CD4-positive, alpha-beta T cell (primary cell): ENCODE results near the gene HSD17B12. TPM values are rescaled to one million over a fixed set of nuclear protein-coding genes. Genes with fewer than 3 reads are reported as not detected.

ENCODE experiments used
- ATAC-seq: fragments of 200-7000 bp; cut with Tn5 transposase; one replicate; pipeline ENCODE4 v1.10.0; 2022; ENCODE audit warnings: mild to moderate bottlenecking; ENCODE audit not compliant: poor library complexity
- CTCF ChIA-PET: fragments of 350-600 bp; sonication (Branson Sonifier 250); formaldehyde crosslinking; loops from one replicate; lab custom pipeline; 2021; ENCODE audit warnings: antibody characterized with exemption, inconsistent platforms; lab: Charles Lee
- POLR2A ChIA-PET: fragments of 350-600 bp; sonication (Branson Sonifier 250); formaldehyde crosslinking; loops from one replicate; lab custom pipeline; 2021; ENCODE audit warnings: antibody characterized with exemption, inconsistent platforms; lab: Charles Lee
- DNase-seq, 14 experiments: peaks; one replicate each; pipeline ENCODE4 v3.0.0-alpha.2; 2013 to 2020; ENCODE audit warnings: mixed read lengths in 2 of 14
- H3K27ac ChIP-seq, 2 donors: one replicate each; pipeline versions ENCODE4 v1.5.1 to v1.7.0; 2013; ENCODE audit warnings: low read length in 2 of 2, low read depth in 1 of 2, mild to moderate bottlenecking in 1 of 2
- H3K27me3 ChIP-seq, 2 experiments: 1 replicate in 1 of 2; 2 replicates in 1 of 2; pipeline versions ENCODE4 v1.6.1 to v1.7.0; 2013; ENCODE audit warnings: low read length in 2 of 2, control low read depth in 1 of 2, mild to moderate bottlenecking in 1 of 2, moderate library complexity in 1 of 2; ENCODE audit not compliant: insufficient read depth in 2 of 2, control insufficient read depth in 1 of 2
- H3K36me3 ChIP-seq: one replicate; pipeline ENCODE4 v1.6.1; 2013; ENCODE audit warnings: low read length, control low read depth; ENCODE audit not compliant: insufficient read depth
- H3K4me1 ChIP-seq: one replicate; pipeline ENCODE4 v1.6.1; 2013; ENCODE audit warnings: low read length, control low read depth; ENCODE audit not compliant: insufficient read depth
- H3K4me3 ChIP-seq: one replicate; pipeline ENCODE4 v1.5.1; 2013; ENCODE audit warnings: mild to moderate bottlenecking, low read length, moderate library complexity
- H3K9me3 ChIP-seq, 2 experiments: 1 replicate in 1 of 2; 2 replicates in 1 of 2; pipeline versions ENCODE4 v1.6.1 to v1.7.0; 2013; ENCODE audit warnings: low read length in 2 of 2, mild to moderate bottlenecking in 2 of 2, control low read depth in 1 of 2, moderate library complexity in 1 of 2; ENCODE audit not compliant: control insufficient read depth in 1 of 2, insufficient read depth in 1 of 2
- H3K27ac Mint-ChIP-seq: one replicate; pipeline ENCODE4 v1.8.0; 2020; ENCODE audit warnings: mixed read lengths
- H3K27me3 Mint-ChIP-seq: one replicate; pipeline ENCODE4 v1.8.0; 2021; ENCODE audit warnings: mixed read lengths
- H3K36me3 Mint-ChIP-seq: one replicate; pipeline ENCODE4 v1.8.0; 2021; ENCODE audit warnings: low read depth, mixed read lengths
- H3K4me1 Mint-ChIP-seq: one replicate; pipeline ENCODE4 v1.8.0; 2021; ENCODE audit warnings: low read depth, mixed read lengths
- H3K4me3 Mint-ChIP-seq: one replicate; pipeline ENCODE4 v1.8.0; 2020; ENCODE audit warnings: mild to moderate bottlenecking, mixed read lengths
- H3K9me3 Mint-ChIP-seq: one replicate; pipeline ENCODE4 v1.8.0; 2020; ENCODE audit warnings: mixed read lengths
- CTCF ChIP-seq: fragments of 200-600 bp; IDR thresholded peaks from one replicate; pipeline ENCODE4 v1.8.0; 2022; ENCODE audit warnings: antibody characterized with exemption, mild to moderate bottlenecking
- intact Hi-C, 2 experiments: fragments of 100-400 bp; cut with DNase I in 1 of 2; cut with micrococcal nuclease in 1 of 2; formaldehyde crosslinking; loops; one replicate each; pipeline versions ENCODE4 v1.15.1 to v1.9.0; 2023 to 2025; cut with DNase I, micrococcal nuclease
- total RNA-seq, 174 experiments: library from RNA in 2 of 174; stranded (reverse) in 2 of 174; gene quantifications; one replicate each; pipeline ENCODE4 v1.2.3 and lab custom pipeline; 2021 to 2026

HSD17B12 gene
- total RNA-seq, 2 experiments from 2014 or later, result 16.1 to 16.3 TPM

GRCh38 chr11:43708776-43709175, 28.2 kb downstream of the HSD17B12 start:
- H3K36me3 Mint-ChIP-seq, result peaks cover 30% of the 10 kb centered on the region
- Histone ChIP-seq H3K27ac (no peak overlapping the region), H3K9me3 (no peaks in the 10 kb centered on the region), H3K27me3 (no peaks in the 10 kb centered on the region), H3K36me3 (no peaks in the 10 kb centered on the region), H3K4me3 (no peak overlapping the region), H3K4me1 (no peaks in the 10 kb centered on the region)
- intact Hi-C loops, result no loop called here
- DNase-seq (peak in 1 of 14 experiments; percentile 15), ATAC-seq (no peak)
- ChIA-PET POLR2A (no interaction called here), CTCF (no interaction called here)
- H3K4me3 Mint-ChIP-seq, result no peak overlapping the region
- H3K4me1 Mint-ChIP-seq, result peaks cover 18% of the 10 kb centered on the region
- no peak overlapping the region for H3K27ac Mint-ChIP-seq
- TF ChIP-seq CTCF, result no peak
- peaks cover 4% of the 10 kb centered on the region for H3K9me3 Mint-ChIP-seq
- H3K27me3 Mint-ChIP-seq, result no peaks in the 10 kb centered on the region

DNA sequence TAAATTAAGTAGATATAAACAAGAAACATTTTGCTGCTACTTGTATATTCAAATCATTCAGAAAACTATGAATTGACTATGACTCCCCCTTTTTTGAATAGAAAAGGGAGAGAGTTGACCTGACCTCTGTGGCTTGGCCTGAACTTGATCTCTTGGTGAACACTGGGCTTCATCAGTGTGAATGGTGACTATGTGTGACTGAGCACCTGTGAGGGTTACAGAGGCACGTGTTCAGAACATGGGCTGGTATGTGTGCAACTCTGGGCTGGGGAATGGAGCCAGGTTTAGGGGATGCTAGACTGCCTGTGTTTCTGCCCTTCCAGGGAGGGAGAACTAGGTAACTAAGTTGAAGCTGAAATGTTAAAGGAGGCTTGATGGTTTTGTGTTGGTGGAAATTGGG, 29.2 kb downstream of the HSD17B12 start:
- H3K27ac Mint-ChIP-seq, result no peak overlapping the region
- no peak for TF ChIP-seq CTCF
- ATAC-seq, result no peak
- H3K27me3 Mint-ChIP-seq, result no peaks in the 10 kb centered on the region
- peaks cover 27% of the 10 kb centered on the region for H3K36me3 Mint-ChIP-seq
- CTCF ChIA-PET, result no interaction called here
- H3K4me3 ChIP-seq, result no peak overlapping the region
- no peak overlapping the region for H3K27ac ChIP-seq
- H3K4me1 ChIP-seq, result no peaks in the 10 kb centered on the region
- H3K4me3 Mint-ChIP-seq, result no peak overlapping the region
- DNase-seq, result no peak
- H3K4me1 Mint-ChIP-seq, result peaks cover 13% of the 10 kb centered on the region
- intact Hi-C loops, result no loop called here
- H3K27me3 ChIP-seq, result no peaks in the 10 kb centered on the region
- H3K36me3 ChIP-seq, result no peaks in the 10 kb centered on the region
- no peaks in the 10 kb centered on the region for H3K9me3 ChIP-seq
- POLR2A ChIA-PET, result no interaction called here
- peaks cover 4% of the 10 kb centered on the region for H3K9me3 Mint-ChIP-seq

DNA sequence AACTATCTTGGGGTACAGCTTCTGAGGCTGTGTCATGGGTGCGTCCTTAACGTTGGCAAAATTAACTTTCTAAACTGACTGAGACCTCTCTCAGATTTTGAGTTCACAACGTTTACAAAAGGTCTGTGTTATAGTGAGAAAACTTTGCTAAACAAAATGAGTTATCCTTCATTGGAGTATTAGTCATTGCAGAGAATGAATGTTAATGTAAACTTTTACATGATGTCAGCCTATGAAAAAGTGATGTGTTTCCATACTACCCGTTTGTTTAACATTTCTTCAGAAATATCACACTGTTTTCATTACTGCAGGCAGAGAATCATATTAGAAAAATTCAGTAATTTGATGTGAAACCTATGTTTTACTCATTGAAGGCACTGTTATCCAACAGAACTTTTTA, 32.1 kb downstream of the HSD17B12 start:
- ATAC-seq (no peak), DNase-seq (no peak)
- peaks cover 21% of the 10 kb centered on the region for H3K36me3 Mint-ChIP-seq
- H3K4me1 Mint-ChIP-seq, result peaks cover 4% of the 10 kb centered on the region
- H3K9me3 Mint-ChIP-seq, result peaks cover 4% of the 10 kb centered on the region
- no peaks in the 10 kb centered on the region for H3K27me3 Mint-ChIP-seq
- H3K4me3 ChIP-seq, result no peak overlapping the region
- no peak overlapping the region for H3K4me3 Mint-ChIP-seq
- intact Hi-C loops, result no loop called here
- H3K4me1 ChIP-seq, result no peaks in the 10 kb centered on the region
- ChIA-PET POLR2A (no interaction called here), CTCF (no interaction called here)
- H3K27me3 ChIP-seq, result no peaks in the 10 kb centered on the region
- no peaks in the 10 kb centered on the region for H3K9me3 ChIP-seq
- H3K27ac ChIP-seq, result no peak overlapping the region
- no peak for TF ChIP-seq CTCF
- H3K36me3 ChIP-seq, result no peaks in the 10 kb centered on the region
- H3K27ac Mint-ChIP-seq, result no peak overlapping the region
